ENCODE results near the gene TRUB2. TPM values are rescaled to one million over a fixed set of nuclear protein-coding genes. Genes with fewer than 3 reads are reported as not detected.
A peak's percentile ranks its signal among the peaks of the same experiment; 100 is the strongest.

Gene TRUB2, protein sequence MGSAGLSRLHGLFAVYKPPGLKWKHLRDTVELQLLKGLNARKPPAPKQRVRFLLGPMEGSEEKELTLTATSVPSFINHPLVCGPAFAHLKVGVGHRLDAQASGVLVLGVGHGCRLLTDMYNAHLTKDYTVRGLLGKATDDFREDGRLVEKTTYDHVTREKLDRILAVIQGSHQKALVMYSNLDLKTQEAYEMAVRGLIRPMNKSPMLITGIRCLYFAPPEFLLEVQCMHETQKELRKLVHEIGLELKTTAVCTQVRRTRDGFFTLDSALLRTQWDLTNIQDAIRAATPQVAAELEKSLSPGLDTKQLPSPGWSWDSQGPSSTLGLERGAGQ
- 10 to 100 TPM; 17.2 to 28.9 TPM for total RNA-seq
- polyA plus RNA-seq = 10 to 100 TPM; 14.6 to 17.1 TPM
- long read RNA-seq, donor 1, full-length matches to known transcripts = 14 of 60 reads
- long read RNA-seq, donor 1, partial matches to known transcripts = 34 of 60 reads
- long read RNA-seq, donor 1, other reads (novel, unspliced or antisense) = 12 of 60 reads
- long read RNA-seq, donor 2, full-length matches to known transcripts = 6 of 71 reads
- long read RNA-seq, donor 2, partial matches to known transcripts = 56 of 71 reads
- long read RNA-seq, donor 2, other reads (novel, unspliced or antisense) = 9 of 71 reads
- long read RNA-seq, donor 3, full-length matches to known transcripts = 4 of 12 reads
- long read RNA-seq, donor 3, partial matches to known transcripts = 8 of 12 reads
- long read RNA-seq, donor 3, other reads (novel, unspliced or antisense) = 0 of 12 reads
- long read RNA-seq, donor 4, full-length matches to known transcripts = 6 of 54 reads
- long read RNA-seq, donor 4, partial matches to known transcripts = 40 of 54 reads
- long read RNA-seq, donor 4, other reads (novel, unspliced or antisense) = 8 of 54 reads
- long read RNA-seq, donor 5, full-length matches to known transcripts = 11 of 11 reads
- long read RNA-seq, donor 5, partial matches to known transcripts = 0 of 11 reads
- long read RNA-seq, donor 5, other reads (novel, unspliced or antisense) = 0 of 11 reads

GRCh38 chr9:128322404-128323211 is at the start of gene TRUB2, which contains the start of gene COQ4:
Gene TRUB2 (minus strand): TSS chr9:128322447. CDS start chr9:128322408, 39 bp downstream.
Gene COQ4 (plus strand): TSS chr9:128322839. CDS start chr9:128322859, 20 bp downstream.
- 0% methylated on average over 83 of the region's 83 CpGs for WGBS, 2 donors
- Histone ChIP-seq H3K9ac (ENCODE audit: insufficient read depth in 1 of 2, low read length in 2 of 2) (peak within 1 kb of the TSS; percentile 49 to 77), H3K36me3 (ENCODE audit: control insufficient read depth in 4 of 4, insufficient read depth in 4 of 4, low read length in 4 of 4) (peaks cover 0 to 27% (median 14%) of the 10 kb centered on the region in 4 donors), H3K27ac (ENCODE audit: low read depth in 1 of 2, low read length in 1 of 2) (peak within 1 kb of the TSS; percentile 91 to 94), H3K4me1 (ENCODE audit: control insufficient read depth in 5 of 5, insufficient read depth in 5 of 5, low read length in 5 of 5) (peaks cover 0 to 16% (median 7%) of the 10 kb centered on the region in 5 donors), H3K9me3 (ENCODE audit: control insufficient read depth in 4 of 4, insufficient read depth in 3 of 4, low read length in 3 of 4) (no peaks in the 10 kb centered on the region), H3K27me3 (ENCODE audit: control insufficient read depth in 3 of 3, insufficient read depth in 3 of 3, low read length in 2 of 3) (no peaks in the 10 kb centered on the region), H3K4me3 (peak within 1 kb of the TSS; percentile 96)
- peak; percentile 95 for ATAC-seq (ENCODE audit: insufficient read depth, low FRiP score)
- peak; percentile 94 to 98 (median 98) for DNase-seq
- no peak for TF ChIP-seq CTCF (IDR thresholded peaks at IDR 0.05; ENCODE audit: control extremely low read depth, extremely low read depth)

- H3K4me1 ChIP-seq (ENCODE audit: control insufficient read depth in 5 of 5, insufficient read depth in 5 of 5, low read length in 5 of 5) = peaks cover 7 to 14% (median 12%) of the 10 kb centered on the region in 5 donors
- DNase-seq (no peak), ATAC-seq (ENCODE audit: insufficient read depth, low FRiP score) (no peak)
- H3K4me3 ChIP-seq = peak overlapping the region; percentile 96
- WGBS, 2 donors = 0 to 2% methylated on average over 10 of the region's 10 CpGs
- H3K9ac ChIP-seq (ENCODE audit: insufficient read depth in 1 of 2, low read length in 2 of 2) = peak overlapping the region; percentile 53 to 88
- peak overlapping the region; percentile 91 for H3K27ac ChIP-seq (ENCODE audit: low read depth in 1 of 2, low read length in 1 of 2)
- peaks cover 0 to 15% (median 6%) of the 10 kb centered on the region in 4 donors for H3K36me3 ChIP-seq (ENCODE audit: control insufficient read depth in 4 of 4, insufficient read depth in 4 of 4, low read length in 4 of 4)
- no peak for TF ChIP-seq CTCF (IDR thresholded peaks at IDR 0.05; ENCODE audit: control extremely low read depth, extremely low read depth)
- no peaks in the 10 kb centered on the region for H3K9me3 ChIP-seq (ENCODE audit: control insufficient read depth in 4 of 4, insufficient read depth in 3 of 4, low read length in 3 of 4)
- H3K27me3 ChIP-seq (ENCODE audit: control insufficient read depth in 3 of 3, insufficient read depth in 3 of 3, low read length in 2 of 3) = no peaks in the 10 kb centered on the region
Measured at GRCh38 chr9:128371630-128372117, 49.4 kb upstream of the TRUB2 start.

Measured in lung (tissue), 16 donors.